Stimulated activated CD4-positive, alpha-beta T cell treated with anti-CD3 and anti-CD28 coated beads, Interleukin-1b, Interleukin-23, amount 100 ng/mL, for 48 hours (primary cell): Measurements from ENCODE around the gene USH1G.
A peak's percentile ranks its signal among the peaks of the same experiment; 100 is the strongest.
"Not testable (repeated sequence)": the region's sequence is repeated elsewhere in the genome, so short reads cannot be mapped to it uniquely, and the experiment has no call there.

Source experiments
- DNase-seq: peaks from one replicate; pipeline ENCODE4 v3.0.0-alpha.2; 2020

Gene USH1G

DNA sequence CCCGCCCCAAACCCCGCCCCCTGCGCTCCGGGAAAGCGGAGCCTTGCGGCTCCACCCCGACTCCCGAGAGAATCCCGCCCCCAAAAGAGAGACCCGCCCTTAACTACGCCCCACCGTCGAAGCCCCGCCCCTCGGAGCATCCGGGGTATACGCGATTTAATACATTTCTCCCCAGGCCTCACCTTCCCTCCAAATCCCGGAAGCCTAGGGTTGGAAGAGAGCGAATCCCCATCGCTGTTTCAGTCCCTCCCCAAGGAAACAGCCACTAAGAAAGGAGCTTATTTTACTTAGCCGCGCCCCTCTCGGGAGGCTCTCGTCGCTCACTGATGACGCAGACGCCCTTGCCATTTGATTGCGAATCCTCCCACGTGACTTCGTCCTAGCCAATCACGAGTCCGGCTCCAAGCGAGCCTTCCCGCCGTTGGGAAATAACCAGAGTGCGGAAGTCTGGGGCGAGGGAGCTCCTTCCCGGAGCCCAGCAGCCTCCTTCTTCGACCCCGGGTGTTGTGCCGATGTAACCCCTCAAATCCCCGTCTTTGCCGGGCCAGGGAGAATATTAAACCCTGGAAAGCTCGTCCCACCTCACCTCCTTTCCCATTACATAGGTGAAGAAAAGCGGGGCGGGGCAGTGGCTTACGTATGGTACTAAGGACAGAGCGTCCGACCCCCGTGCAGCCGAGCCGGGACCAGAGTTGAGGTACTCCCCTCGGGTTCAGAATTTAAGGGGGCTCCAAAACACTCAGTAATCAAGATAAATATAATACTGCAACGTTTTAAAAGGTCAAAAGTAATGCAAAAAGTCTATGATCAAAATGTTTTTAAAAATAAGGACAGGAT is 49.8 kb downstream of the USH1G start:
- DNase-seq, result peak; percentile 99

- DNase-seq, result no peak
Observed at GRCh38 chr17:74872313-74873036, 50.6 kb downstream of the USH1G start, which contains the start of gene FDXR. FDXR (minus strand) TSS chr17:74872994; CDS start chr17:74872944, 50 bp downstream.

DNA sequence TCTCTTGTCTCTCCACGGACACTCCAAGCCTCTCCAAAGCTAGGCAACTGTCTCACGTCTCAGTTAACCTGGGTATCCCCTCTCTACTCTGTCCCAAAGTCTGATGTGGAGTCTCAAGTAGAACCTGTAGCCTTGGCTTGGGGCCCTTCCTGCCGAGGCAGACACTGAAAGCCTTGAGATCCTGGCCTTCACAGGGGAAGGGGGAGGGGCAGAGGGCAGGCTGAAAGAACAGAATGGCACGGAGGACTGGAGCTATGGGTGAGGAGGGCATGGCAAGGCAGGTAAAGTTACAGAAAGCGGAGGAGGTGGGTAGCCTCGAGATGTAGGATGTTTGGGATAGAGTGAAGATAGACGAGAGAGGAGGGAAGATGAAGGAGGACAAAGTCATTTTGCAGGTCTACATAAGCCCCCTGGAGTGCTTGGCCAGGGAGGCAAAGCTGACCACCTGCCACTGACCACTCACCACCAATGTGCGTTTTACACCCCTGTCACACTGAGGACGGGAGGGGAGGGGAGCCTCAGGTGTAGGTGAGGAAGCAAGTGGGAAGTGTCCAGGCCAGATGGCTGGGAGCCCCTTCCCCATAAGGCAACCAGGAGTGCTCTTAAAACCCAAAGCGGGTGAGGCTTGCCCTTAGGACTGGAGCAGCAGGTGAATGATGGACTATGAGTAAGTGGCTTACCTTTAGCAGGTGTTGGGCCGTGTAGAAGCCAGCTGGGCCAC is 51.5 kb downstream of the USH1G start:
- DNase-seq, result no peak

- DNase-seq, result no peak
Observed at GRCh38 chr17:74870512-74870911, 52.5 kb downstream of the USH1G start.

GRCh38 chr17:74870028-74870427 is 53.0 kb downstream of the USH1G start:
- not testable (repeated sequence) for DNase-seq

DNA sequence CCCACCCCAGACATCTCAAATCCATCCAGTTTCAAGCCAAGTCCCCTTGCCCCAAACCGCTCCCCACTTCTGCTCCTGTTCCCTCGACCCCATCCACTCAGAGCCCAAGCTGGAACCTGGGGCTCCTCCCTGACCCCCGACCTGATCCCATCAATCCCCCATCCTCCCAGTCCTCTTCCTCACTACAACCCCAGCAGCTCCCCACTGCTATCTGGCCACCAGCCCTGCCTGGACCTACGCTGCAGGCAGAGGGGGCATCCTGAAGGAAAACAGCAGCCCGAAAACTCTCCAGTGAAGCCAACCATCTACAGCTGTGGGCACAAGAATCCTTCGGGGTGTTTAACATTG is 54.2 kb downstream of the USH1G start:
- DNase-seq, result no peak

DNA sequence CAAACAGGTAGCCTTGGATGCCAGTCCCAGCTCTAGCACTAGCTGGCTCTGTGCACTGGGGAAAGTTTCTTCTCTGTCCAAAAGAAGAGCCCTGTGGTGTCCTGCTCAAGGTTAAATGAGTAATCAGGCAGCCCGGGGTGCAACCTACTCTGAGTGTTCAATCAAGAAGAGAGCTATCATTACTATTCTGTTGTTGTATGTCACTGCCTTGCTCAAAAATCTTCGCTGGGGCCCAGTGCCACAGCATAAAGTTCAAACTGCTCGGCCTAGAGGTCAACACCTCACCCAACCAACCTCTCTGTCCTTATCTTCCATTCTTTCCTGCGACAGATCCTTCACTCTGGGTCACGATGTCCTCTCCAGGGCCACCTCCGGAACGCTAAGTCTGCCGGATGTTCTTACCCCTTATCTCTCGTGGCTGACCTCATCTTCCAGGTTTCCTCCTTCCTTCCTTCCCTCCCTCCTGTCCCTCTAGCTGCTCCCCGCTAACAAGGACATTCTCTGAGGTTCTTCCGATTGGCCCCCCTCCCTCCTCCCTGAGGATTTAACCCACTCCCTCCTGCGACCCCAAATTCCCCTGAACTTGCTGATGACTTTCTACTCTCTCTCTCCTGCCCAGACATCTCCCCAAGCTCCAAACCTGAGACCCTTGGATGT is 54.7 kb downstream of the USH1G start:
- DNase-seq, result no peak

GRCh38 chr17:74866198-74866835 is 56.7 kb downstream of the USH1G start:
- DNase-seq, result no peak
